Endometrial microvascular endothelial cells (primary cell): Measurements from ENCODE around the gene DPM2. TPM values are rescaled to one million over a fixed set of nuclear protein-coding genes. Genes with fewer than 3 reads are reported as not detected.

Source experiments
- in situ Hi-C: cut with HindIII; loops from 2 replicates; pipeline ENCODE4 v1.10.0; 2017; ENCODE audit warnings: low sequenced_read_pairs, low pct_unique_long_range_greater_than_20kb; ENCODE audit errors: inconsistent ontology term
- total RNA-seq: library from RNA; depleted of rRNA; stranded (reverse); fragments of >200 nt; gene quantifications from one replicate; pipeline ENCODE4 v1.2.3, GENCODE V29; 2015; ENCODE audit errors: inconsistent ontology term

The DPM2 gene
- total RNA-seq, 1 donor from 2014 or later, result 13.8 TPM

DNA sequence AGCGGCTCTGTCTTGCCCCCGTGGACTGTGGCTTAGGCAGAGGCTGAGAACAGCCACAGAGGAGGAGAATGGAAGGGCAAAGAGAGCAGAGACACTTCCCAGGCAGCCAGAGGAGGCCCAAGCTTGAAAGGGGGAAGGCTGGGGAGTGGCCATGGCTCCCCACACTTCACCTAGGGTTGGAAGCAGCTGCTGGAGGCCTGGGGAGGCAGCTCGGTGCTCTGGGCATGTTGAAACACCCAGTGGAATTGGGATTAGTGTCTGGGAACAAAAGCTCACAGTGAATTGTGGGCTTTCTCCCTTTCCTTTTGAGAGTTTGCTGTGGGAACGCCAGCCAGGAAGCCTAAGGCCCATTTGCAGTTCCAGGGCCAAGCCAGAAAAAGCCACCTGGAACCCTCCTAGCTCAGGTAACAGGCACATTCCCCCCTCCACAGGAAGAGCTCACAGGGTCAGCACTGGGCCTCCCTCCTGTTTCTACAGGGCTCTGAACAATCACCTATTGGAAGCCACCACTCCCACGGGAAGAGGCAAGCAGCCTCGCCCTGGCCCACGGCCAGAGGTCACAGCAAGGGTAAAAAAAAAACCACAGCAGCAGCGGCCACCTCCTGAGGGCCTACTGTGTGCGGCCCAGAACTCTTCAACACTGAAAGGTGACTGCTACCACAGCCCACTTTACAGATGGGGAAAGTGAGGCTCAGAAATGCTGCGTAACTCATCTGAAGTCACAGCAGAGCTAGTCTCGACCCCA is 22.9 kb upstream of the DPM2 start:
- in situ Hi-C loops, result no loop called here

- in situ Hi-C loops, result no loop called here
Measured at GRCh38 chr9:127959841-127960409, 22.3 kb upstream of the DPM2 start.

- in situ Hi-C loops, result no loop called here
Measured at GRCh38 chr9:127959398-127959797, 21.7 kb upstream of the DPM2 start.

DNA sequence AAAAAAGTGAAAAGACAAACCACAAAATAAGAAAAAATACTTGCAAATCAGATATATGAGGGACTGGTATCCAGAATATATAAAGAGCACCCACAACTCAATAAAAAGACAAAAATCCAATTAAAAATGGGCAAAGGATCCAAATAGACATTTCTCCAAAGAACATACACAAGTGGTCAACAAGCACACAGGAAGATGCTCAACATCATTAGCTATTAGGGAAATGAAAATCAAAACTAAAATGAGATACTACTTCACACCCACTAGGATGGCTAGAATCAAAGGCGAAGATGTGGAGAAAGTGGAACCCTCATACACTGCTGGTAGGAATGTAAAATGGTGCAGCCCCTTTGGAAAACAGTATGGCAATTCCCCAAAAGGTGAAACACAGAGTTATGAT is 21.1 kb upstream of the DPM2 start:
- in situ Hi-C loops, result no loop called here

GRCh38 chr9:127955294-127956015 is 17.8 kb upstream of the DPM2 start:
- in situ Hi-C loops, result no loop called here

DNA sequence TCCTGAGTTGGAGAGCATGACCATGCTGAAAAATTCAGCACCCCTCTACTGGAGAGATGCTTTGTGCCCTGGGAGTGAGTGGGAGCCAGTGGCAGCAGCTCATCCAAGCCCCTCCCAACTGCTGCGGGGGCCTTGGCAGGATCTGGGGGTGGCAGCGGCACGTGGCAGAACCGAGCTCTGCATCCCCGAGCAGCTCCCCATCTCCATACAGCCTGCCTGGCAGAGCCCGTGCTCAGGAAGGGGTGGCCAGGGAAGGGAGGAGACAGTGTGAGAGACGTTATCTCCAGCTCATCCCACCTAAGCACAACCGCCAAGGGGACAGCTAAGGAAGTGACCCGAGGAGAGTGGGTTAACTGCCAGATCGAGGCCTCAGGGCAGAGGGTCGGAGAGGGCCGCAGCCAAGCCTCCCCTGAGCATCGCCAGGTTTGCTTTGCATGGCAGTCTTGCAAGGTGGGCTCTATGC is 17.2 kb upstream of the DPM2 start:
- in situ Hi-C loops, result no loop called here

DNA sequence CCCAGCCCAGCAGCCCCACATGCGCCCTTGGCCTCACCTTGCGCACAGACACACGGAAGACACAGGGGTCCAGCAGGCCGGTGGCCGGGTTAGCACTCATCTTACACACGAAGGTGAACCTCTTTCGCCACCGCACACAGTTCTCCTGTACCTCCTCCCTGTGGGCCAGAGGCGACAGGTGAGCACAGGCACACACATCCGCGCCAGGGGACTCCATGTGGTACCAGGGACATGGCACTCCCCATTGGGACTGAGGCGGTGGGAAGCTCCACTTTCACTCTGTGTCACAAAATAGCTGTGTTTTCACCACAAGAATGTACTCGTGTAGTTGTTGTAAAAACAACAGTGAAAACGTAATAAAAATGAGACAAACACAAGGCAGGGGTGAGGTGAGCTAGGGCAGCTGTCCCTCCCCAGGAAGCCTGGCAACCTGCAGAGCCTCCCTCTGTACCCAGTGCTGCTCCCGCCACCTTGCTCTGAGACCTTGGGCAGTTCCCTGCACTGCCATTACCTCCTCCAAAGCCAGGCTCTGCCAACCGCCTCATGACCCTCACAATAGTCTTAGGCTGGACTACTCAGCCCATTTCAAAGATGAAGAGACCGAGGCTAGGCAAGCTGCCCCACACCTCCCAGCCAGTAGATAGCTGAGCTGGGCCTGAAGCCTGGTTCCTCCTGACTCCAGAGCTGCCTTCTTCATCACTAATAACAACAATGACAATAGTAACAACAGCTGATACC is 16.3 kb upstream of the DPM2 start:
- in situ Hi-C loops, result no loop called here

DNA sequence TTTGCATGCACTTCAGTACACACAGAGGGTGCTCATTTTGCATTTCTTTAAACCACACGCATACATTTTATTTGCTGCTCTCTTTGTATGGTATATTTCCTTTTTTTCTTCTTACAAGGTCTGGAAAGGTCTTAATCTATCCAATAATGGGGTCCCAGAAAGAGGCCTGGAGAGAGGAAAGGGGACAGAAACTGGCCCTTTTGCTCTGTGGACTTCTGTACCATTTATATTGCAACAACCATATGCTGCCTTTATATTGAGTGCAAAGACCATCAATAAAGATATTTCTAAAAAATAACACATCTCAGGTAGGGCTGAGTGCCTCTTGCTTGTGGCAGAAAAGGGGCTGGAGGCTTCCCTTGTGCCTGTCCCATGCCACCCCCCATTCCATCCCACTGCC is 15.5 kb upstream of the DPM2 start:
- in situ Hi-C loops, result no loop called here

GRCh38 chr9:127950513-127951289 is 13.0 kb upstream of the DPM2 start:
- in situ Hi-C loops, result no loop called here

GRCh38 chr9:127949827-127950512 is 12.3 kb upstream of the DPM2 start:
- in situ Hi-C loops, result loop anchor here (25.0 kb wide), 1 partner anchor 188 kb away; no protein-coding TSS in a partner anchor

DNA sequence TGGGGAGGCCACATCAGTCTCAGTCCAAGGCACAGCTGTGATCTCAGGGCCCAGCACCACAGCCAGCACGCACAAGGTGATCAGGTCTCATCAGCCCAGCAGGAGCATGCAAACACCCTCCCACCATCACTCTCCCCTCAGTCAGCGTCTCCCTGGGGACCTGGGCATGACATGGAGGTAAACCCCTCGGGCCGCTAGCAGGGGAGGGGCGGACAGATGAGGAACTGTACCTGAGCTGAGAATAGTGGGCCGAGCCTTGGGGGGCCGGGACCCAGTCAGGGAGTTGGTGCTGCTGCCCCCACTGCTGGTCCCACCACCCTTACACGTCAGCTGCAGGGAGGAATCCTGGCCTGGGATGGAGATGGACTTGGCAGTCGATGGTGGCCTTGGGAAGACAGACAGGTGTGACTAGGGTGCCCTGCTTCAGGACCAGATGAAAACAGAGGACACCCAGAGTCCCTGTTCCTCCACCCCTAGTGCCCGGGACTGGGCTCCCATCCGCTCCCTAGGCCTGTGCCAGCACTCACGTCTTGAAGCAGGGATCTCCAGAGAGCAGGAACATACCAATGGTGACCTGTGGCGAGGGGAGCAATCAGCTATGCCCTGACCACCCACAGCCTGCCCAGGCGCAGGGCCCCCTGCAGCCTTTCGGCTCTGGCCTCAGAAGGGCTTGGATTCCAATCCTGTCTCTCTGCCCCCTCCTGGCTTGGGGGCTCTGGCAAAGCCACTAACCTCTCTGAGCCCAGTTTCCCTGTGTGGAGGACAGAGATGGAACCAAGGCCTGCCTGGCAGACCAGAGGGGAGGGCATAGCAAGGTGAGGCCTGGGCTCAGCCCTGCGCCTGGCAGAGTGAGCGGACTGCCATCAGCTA is 10.4 kb upstream of the DPM2 start:
- in situ Hi-C loops, result loop anchor here (25.0 kb wide), 1 partner anchor 186 kb away; no protein-coding TSS in a partner anchor

DNA sequence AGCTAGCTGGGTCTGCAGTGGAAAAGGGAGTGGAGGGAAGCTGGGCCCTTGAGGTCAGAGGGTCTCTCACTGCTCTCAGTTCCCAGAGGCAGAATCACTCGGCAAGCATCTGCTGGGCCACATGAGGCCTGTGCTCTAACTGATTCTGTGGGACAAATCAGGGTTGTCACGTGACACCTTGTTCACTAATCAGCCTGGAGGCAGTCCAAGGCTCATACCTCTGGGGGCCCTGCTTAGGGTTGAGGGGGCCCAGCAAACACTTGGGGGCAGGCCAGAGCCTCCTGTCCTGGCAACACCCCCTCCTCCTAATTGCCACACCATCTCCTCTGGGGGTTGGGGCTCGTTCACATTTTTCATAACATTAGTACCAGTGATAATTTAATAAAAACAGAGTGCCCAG is 9.1 kb upstream of the DPM2 start:
- in situ Hi-C loops, result loop anchor here (25.0 kb wide), 1 partner anchor 184 kb away; no protein-coding TSS in a partner anchor

- in situ Hi-C loops, result loop anchor here (25.0 kb wide), 1 partner anchor 184 kb away; no protein-coding TSS in a partner anchor
Measured at GRCh38 chr9:127945942-127946341, 8.3 kb upstream of the DPM2 start.

- in situ Hi-C loops, result loop anchor here (25.0 kb wide), 1 partner anchor 183 kb away; no protein-coding TSS in a partner anchor
Measured at GRCh38 chr9:127945338-127945737, 7.7 kb upstream of the DPM2 start.

DNA sequence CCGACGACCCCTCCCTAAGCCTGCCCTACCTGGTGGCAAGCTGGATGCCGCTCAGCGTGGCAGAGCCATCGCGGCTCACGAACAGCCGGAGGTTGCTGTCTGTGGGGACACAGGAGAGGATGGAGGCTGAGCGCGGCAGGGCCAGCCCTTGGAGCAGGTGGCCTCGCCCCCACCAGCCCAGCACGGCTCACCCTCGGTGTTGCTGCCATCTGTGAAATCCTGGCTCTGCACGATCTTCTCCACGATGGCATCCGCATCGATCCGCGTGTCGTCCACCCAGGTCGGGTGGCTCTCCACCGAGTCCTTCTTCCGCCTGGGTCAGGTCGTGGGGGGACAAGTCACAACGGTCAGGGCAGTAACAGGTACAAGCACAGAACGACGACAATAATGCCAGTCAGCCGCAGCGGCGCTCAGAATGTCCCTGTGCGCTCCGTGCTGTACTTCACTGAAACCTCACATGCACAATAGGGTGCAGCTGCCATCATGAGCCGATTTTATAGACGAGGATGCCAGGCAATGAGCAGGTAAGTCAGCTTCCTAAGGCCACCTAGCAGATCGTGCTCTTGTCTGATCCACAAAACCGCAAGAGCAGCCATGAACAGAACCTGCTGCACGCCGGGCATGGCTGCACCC is 7.0 kb upstream of the DPM2 start:
- in situ Hi-C loops, result loop anchor here (25.0 kb wide), 1 partner anchor 182 kb away; no protein-coding TSS in a partner anchor

DNA sequence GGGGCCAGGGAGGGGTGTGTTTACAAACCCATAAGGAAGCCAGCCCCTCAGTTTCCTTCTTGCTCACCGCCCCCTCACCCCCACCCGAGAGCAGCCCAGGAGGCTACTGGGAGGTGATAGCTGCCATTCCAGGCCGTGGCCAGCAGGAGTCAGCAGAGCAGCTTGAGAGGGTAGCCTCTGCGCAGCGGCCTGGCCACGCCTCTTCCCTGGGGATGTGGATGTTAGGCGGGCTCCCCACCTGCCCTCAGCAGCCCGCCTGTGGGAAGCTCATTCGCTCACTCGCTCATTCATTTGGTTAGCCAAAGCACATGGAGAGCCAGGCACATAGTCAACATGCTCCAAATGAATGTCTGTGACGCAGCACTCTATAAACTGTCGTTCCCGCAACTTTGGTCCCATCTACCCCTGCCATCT is 6.1 kb upstream of the DPM2 start:
- in situ Hi-C loops, result loop anchor here (25.0 kb wide), 1 partner anchor 181 kb away; no protein-coding TSS in a partner anchor
